ENCODE data around the gene CAPN9.
A peak's percentile ranks its signal among the peaks of the same experiment; 100 is the strongest.
"Not testable (repeated sequence)": the region's sequence is repeated elsewhere in the genome, so short reads cannot be mapped to it uniquely, and the experiment has no call there.

Gene CAPN9

GRCh38 chr1:230750986-230751625, 3.9 kb downstream of the CAPN9 start:
- Mint-ChIP-seq H3K4me1 (no peaks in the 10 kb centered on the region), H3K9me3 (no peaks in the 10 kb centered on the region), H3K27me3 (peaks cover 2% of the 10 kb centered on the region), H3K4me3 (no peak overlapping the region), H3K27ac (peak overlapping the region; percentile 26), H3K36me3 (no peaks in the 10 kb centered on the region)

- Mint-ChIP-seq H3K4me1 (no peaks in the 10 kb centered on the region), H3K36me3 (no peaks in the 10 kb centered on the region), H3K27ac (no peak overlapping the region), H3K4me3 (no peak overlapping the region), H3K27me3 (peaks cover 4% of the 10 kb centered on the region), H3K9me3 (no peaks in the 10 kb centered on the region)
Observed at GRCh38 chr1:230752407-230752806, 5.2 kb downstream of the CAPN9 start.

- Mint-ChIP-seq H3K36me3 (no peaks in the 10 kb centered on the region), H3K4me3 (no peak overlapping the region), H3K9me3 (no peaks in the 10 kb centered on the region), H3K27ac (no peak overlapping the region), H3K4me1 (no peaks in the 10 kb centered on the region), H3K27me3 (peaks cover 4% of the 10 kb centered on the region)
Observed at GRCh38 chr1:230753191-230753585, 6.0 kb downstream of the CAPN9 start.

DNA sequence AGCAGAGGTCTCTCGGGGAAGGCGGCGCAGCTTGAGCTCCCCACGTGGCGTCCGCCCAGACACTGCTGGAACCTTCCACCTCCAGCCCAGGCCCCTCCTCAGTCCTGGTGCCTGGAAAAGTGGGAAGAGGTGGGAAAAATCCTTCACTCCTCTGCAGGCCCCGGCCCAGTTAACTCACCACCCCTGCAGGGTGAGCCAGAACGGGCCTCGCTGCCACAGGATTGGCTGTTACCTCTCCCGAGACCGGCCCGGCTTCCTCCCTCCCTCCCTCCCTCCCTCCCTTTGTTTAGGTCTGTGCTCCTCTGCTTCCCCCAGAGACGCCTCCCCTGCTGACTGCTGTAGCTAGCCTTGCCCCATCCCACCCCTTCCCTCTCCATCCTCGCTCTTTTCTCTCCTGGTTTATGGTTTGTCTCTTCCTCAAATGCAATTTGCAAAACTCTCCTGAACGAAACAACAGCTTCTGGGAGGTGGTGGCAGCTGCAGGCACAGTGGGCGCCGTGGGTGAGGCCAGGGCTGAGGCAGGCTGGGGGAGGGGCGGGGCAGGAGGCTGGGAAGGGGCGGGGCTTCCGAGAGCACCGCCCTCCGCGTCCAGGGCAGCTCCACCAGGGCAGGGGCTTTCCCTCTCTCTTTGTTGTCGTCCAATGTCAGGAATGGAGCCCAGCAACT, 6.5 kb downstream of the CAPN9 start:
- Mint-ChIP-seq H3K4me3 (peak overlapping the region; percentile 24), H3K27me3 (peaks cover 4% of the 10 kb centered on the region), H3K36me3 (no peaks in the 10 kb centered on the region), H3K27ac (no peak overlapping the region), H3K4me1 (no peaks in the 10 kb centered on the region), H3K9me3 (no peaks in the 10 kb centered on the region)

DNA sequence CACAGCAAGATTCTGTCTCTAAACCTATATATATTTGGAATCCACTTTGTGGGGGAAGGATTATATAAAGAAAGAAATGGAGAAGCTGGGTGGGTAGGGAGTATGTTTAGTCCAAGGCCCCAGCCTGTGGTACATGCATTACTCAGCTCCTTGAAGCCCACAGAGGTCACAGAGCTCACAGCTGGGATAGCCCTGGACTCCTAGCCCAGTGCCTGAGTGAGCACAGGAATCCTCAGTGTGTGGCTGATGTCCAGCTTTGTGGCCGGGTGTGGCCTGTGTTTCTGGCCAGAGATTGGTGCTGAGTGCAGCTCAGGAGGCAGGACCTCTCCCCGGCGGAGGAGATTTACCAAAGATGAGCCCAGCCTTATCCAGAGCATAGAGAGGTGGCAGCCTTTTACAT, 7.6 kb downstream of the CAPN9 start:
- no peaks in the 10 kb centered on the region for H3K9me3 Mint-ChIP-seq
- H3K27me3 Mint-ChIP-seq: peaks cover 4% of the 10 kb centered on the region
- H3K4me1 Mint-ChIP-seq: no peaks in the 10 kb centered on the region
- no peaks in the 10 kb centered on the region for H3K36me3 Mint-ChIP-seq
- no peak overlapping the region for H3K4me3 Mint-ChIP-seq
- no peak overlapping the region for H3K27ac Mint-ChIP-seq

DNA sequence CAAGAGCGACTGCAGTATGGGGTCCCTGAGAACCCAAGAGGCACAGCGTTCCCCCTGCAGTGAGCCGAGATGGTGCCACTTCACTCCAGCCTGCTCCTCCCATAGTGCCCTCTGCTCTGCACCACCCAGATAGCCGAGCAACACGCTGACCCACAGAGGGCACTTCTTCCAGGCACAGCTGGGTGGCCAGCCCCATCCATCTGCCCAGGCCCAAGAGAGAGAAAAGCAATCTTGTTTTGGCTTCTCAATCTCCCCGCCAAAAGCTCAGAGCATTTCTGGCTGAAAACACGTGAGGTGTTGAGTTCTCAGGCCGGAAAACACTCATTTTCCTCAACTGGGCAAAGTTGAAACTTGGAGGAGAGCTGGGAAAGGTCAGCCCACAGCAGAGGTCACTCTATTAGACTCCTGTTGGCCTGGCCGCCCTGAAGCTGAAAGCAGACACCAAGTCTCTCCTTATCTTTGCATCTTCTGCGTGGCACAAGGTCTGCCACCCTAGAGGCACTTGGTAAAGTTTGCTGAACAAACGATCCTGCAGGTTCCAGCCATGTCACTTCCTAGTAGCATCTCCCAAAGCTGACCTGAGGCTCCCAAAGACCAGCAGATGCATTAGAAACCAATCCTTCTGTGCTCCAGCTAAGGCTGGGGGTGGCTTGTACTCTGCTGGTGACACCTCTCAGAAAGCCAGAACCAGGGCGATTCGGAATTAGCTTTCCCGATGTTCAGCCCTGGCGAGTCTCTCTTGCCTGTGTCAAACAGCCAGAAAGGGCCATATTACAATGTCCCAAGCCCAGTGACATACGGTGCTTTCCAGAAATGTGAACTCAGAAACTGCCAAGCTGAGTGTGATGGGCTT, 10.9 kb downstream of the CAPN9 start:
- Mint-ChIP-seq H3K4me3 (no peak overlapping the region), H3K27me3 (peaks cover 4% of the 10 kb centered on the region), H3K36me3 (no peaks in the 10 kb centered on the region), H3K9me3 (no peaks in the 10 kb centered on the region), H3K4me1 (no peaks in the 10 kb centered on the region), H3K27ac (no peak overlapping the region)

GRCh38 chr1:230758709-230759368, 11.7 kb downstream of the CAPN9 start:
- H3K36me3 Mint-ChIP-seq: no peaks in the 10 kb centered on the region
- H3K27me3 Mint-ChIP-seq: peaks cover 4% of the 10 kb centered on the region
- H3K9me3 Mint-ChIP-seq: no peaks in the 10 kb centered on the region
- H3K27ac Mint-ChIP-seq: no peak overlapping the region
- H3K4me3 Mint-ChIP-seq: no peak overlapping the region
- no peaks in the 10 kb centered on the region for H3K4me1 Mint-ChIP-seq

- Mint-ChIP-seq H3K36me3 (no peaks in the 10 kb centered on the region), H3K4me1 (no peaks in the 10 kb centered on the region), H3K9me3 (peaks cover 2% of the 10 kb centered on the region), H3K4me3 (no peak overlapping the region), H3K27me3 (peaks cover 4% of the 10 kb centered on the region), H3K27ac (no peak overlapping the region)
Observed at GRCh38 chr1:230759369-230760065, 12.3 kb downstream of the CAPN9 start.

DNA sequence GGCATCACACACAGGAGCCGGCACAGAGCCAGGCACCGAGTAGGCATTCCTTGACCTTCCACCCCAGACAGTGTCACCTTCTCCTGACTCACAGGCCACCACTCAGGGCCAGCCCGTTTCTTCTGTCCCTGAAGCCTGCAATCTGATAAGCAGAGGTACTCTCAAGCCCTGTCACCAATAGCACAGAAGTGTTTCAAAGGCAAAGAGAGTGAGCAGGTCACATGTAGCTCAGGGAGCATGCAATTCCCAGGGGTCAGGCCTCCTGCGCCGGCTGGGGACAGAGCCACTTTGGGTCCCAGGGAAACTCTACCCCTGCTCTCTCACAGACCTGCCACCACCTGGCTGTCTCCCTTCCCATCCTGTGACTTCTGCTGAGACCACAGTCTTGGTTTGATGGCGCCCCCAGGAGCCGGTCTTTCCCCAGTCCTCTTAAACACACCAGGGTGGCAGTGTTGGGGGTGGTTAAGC, 13.2 kb downstream of the CAPN9 start:
- Mint-ChIP-seq H3K27me3 (peaks cover 4% of the 10 kb centered on the region), H3K27ac (no peak overlapping the region), H3K9me3 (peaks cover 6% of the 10 kb centered on the region), H3K36me3 (no peaks in the 10 kb centered on the region), H3K4me3 (no peak overlapping the region), H3K4me1 (no peaks in the 10 kb centered on the region)

DNA sequence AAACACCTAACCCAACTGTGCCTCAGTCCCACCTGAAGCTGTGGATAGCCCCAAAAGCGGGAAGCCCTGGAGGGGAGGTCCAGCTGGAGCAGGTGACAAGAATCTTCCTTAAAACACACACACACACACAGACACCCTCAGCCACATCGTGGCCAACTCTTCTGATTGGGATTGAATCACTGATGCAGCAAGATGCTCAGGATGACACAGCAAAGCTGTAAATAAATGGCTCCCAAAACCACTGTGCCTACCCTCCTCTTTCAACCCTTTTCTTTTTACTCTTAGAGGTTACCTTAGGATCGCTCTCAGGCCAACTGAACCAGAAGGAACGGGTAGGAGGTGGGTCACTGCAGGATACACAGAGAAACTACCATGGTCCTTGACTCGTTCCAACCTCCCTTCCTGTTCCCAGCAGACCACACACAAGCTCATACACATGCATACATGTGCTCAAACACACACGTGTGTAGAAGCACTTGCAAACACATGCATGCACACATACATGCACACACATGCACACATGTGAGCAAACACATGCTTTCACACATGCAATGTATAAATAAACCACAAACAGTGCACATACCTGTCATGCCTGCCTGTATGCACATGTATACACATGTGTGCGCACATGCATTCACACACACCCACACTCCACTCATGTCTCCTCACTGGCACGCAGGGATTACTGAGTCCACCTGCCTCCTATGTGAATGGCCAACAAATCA, 14.4 kb downstream of the CAPN9 start:
- no peaks in the 10 kb centered on the region for H3K4me1 Mint-ChIP-seq
- H3K27me3 Mint-ChIP-seq: no peaks in the 10 kb centered on the region
- no peak overlapping the region for H3K27ac Mint-ChIP-seq
- H3K36me3 Mint-ChIP-seq: no peaks in the 10 kb centered on the region
- no peak overlapping the region for H3K4me3 Mint-ChIP-seq
- peaks cover 6% of the 10 kb centered on the region for H3K9me3 Mint-ChIP-seq

DNA sequence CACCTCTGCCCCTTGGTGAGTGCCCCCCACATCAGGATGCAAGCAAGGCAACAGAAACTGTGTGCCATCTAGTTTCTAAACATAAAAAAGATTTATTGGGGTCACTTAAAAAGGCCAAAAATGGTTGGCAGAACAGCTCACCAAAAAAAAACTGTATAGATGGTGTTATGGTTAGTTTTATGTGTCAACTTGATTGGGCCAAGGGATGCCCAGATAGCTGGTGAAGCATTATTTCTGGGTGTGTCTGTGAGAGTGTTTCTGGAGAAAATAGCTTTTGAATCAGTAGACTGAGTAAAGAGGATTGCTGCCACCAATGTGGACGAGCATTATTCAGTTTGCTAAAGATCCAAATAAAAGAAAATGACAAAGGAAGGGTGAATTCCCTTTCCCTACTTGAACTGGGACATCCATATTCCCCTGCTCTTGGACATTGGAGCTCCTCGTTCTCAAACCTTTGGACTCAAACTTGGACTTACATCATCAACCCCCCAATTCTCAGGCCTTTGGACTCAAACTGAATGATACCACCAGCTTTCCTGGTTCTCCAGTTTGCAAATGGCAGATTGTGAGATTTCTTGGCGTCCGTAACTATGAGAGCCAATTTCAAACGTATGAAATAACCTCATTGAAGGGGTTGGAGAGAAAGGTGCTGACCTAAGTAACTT, 16.9 kb downstream of the CAPN9 start:
- Mint-ChIP-seq H3K27ac (no peak overlapping the region), H3K4me3 (no peak overlapping the region), H3K9me3 (peaks cover 6% of the 10 kb centered on the region), H3K27me3 (no peaks in the 10 kb centered on the region), H3K4me1 (no peaks in the 10 kb centered on the region), H3K36me3 (no peaks in the 10 kb centered on the region)

- no peak overlapping the region for H3K4me3 Mint-ChIP-seq
- H3K27ac Mint-ChIP-seq: no peak overlapping the region
- H3K27me3 Mint-ChIP-seq: peaks cover 1% of the 10 kb centered on the region
- no peaks in the 10 kb centered on the region for H3K4me1 Mint-ChIP-seq
- H3K36me3 Mint-ChIP-seq: no peaks in the 10 kb centered on the region
- H3K9me3 Mint-ChIP-seq: peaks cover 6% of the 10 kb centered on the region
Observed at GRCh38 chr1:230766318-230766717, 19.1 kb downstream of the CAPN9 start.

DNA sequence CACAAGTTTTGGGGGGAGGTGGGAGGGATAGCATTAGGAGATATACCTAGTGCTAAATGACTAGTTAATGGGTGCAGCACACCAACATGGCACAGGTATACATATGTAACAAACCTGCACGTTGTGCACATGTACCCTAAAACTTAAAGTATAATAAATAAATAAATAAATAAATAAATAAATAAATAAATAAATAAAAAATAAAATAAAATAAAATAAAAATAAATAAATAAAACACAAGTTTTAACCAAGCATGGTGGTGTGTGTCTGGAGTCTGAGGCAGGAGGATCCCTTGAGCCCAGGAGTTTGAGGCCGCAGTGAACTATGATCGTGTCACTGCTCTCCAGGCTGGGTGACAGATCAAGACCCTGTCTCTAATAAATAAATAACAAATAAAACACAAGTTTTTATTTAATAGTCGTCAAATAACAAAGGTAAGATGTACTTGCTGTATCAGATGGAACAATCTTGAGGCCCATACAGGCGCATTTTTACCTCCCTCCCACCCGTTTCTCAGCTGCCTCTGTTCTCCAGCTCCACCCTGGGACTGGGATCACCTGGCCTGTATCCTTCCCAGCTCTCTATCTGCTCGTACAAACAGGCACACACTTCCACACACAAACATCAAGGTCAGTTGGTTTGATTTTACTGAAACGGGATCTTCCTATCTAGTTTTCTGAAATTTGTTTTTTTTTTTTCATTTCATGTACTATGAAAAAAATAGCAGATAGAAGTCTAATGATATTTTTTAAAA, 20.8 kb downstream of the CAPN9 start:
- not testable (repeated sequence) for H3K4me1 Mint-ChIP-seq, H3K27me3 Mint-ChIP-seq, H3K36me3 Mint-ChIP-seq, H3K4me3 Mint-ChIP-seq, H3K27ac Mint-ChIP-seq, H3K9me3 Mint-ChIP-seq
